Activated CD4-positive, alpha-beta T cell treated with anti-CD3 and anti-CD28 coated beads for 1 hour (primary cell): Measurements from ENCODE around the gene TTL.
A peak's percentile ranks its signal among the peaks of the same experiment; 100 is the strongest.
"Not testable (repeated sequence)": the region's sequence is repeated elsewhere in the genome, so short reads cannot be mapped to it uniquely, and the experiment has no call there.

Source experiments
- DNase-seq: peaks from one replicate; pipeline ENCODE4 v3.0.0-alpha.2; 2020

TTL gene

DNA sequence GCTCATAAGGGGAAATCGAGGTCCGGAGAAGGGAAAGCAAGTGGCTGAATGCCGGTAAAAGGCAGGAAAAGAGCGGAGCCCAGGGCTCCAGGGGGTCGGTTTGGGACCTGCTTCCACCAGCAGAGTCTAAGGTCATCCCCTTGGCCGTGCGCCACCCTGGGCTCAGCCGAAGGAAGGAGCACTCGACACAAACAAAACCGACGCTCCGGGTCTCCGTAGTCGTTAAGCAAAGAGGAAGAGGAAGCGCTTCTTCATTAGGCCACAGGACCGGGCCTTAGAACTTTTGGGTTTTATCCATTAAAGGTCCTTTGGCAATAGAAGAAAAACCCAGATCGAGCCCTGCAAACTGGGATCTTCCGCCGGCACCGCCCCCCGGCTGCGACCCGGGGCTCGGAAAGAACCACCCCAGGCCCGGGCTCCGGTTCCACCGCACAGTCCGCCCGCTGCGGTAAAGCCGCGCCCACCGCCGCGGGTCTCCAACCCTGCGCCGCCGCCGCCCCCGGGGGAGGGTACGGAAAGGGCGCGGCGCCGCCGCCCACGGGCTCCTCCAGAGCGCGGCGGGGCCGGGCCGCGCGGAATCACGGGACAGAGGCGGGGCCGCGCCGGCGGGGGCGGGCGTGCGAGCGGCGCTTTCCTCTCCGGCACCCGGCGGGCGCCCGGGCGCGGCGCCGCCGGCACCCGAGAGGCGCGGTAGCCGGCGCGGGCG lies at the start of gene TTL:
TTL (plus strand) TSS at position 629 of the 706 bp plus-strand sequence. CDS start 189 bp downstream, outside the sequence.
- peak; percentile 70 for DNase-seq

DNA sequence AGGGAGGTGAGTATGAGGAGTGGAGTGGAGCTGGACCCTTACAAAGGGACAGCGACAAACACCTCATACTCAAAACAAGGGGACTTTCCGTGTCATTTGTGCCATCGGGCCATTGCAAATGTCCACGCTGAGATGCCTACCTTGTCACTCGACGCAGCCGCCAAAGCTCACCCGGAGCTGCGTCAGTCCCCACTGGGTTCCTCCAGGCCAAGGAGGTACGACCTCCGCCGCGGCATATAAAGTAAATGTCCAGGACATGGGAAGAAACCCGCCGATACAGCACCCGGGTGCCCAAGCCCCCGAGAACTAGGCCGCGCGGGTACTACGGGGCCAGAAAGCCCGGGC lies 49.6 kb upstream of the TTL start:
- not testable (repeated sequence) for DNase-seq

DNA sequence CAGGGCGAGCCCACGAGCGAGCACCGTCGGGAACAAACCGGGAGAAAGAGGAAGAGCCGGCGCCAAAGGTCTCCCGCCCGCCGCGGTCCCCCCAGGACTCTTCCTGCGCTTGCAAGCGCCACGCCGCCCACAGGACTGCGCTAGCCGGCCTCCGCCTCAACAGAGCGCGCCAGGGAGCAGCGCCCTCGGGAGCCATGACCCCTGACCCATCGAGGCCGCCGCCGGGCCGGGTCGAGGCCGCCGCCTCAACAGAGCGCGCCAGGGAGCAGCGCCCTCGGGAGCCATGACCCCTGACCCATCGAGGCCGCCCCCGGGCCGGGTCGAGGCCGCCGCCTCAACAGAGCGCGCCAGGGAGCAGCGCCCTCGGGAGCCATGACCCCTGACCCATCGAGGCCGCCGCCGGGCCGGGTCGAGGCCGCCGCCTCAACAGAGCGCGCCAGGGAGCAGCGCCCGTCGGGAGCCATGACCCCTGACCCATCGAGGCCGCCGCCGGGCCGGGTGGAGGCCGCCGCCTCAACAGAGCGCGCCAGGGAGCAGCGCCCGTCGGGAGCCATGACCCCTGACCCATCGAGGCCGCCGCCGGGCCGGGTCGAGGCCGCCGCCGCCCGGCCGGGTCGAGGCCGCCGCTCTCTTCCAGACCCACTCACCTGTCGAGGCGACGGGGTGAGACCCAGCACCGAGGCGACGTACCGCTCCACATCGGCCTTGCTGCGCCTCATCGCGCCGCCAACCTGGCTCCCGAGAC lies 49.0 kb upstream of the TTL start:
- DNase-seq, result not testable (repeated sequence)

DNA sequence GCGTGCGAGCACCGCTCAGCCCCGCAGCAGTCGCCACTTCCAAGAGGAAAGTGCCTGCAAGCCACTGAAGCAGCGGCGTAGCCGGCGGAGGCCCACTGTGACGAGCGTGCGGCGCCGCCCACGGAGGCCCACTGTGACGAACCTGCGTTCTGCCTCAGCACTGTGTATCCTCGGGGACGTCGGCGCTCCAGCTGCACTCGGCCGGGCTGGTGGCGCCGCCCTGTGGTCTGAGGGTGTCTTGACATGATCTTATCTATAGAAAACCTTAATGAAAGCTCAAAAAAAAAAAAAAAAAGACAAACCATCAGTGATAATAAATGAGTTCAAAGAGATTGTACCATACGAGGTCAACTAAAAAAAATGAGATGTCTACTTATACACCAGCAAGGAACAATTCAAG lies 48.5 kb upstream of the TTL start, which contains the start of gene RGPD8:
RGPD8 (minus strand) TSS at position 166 of the 400 bp plus-strand sequence. CDS start 192 bp downstream, outside the sequence.
- DNase-seq, result peak; percentile 80

DNA sequence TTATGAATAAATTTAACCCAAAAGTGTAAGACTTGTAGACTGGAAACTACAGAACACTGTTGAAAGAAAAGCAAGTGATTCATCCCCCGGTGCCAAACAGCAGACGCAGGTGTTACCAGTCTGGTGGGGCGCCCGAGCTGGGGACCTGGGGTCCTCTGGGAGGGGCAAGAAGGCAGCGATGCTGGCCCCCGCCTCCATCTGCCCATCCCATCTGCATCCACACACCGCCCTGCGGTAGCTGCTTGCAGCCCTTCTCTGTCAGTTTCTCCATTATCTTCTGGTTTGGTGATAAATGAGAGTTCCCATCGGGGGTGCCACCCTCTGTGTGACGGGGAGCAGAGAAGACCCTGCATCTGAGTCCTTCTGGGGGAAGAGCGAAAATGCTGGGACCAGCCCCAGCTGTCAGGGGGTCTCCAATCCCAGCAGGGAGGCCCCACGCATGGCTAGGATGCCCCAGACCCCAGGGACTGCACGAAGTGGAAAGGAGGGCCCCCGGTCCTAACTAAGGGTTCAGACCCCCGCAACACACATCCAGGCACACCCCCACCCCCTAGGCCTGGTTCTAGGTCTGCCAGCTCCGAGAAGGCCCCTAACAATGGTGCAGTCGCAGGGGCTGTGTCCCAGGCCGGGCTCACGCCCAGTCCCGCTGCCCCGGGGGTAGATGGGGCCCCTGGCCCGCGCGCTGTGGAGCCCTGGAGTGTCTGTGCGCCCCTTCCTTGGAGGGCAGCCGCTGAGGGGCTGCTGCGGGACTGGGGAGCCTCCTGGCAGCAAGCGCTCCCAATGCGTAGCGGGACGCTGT lies 47.8 kb upstream of the TTL start:
- no peak for DNase-seq

DNA sequence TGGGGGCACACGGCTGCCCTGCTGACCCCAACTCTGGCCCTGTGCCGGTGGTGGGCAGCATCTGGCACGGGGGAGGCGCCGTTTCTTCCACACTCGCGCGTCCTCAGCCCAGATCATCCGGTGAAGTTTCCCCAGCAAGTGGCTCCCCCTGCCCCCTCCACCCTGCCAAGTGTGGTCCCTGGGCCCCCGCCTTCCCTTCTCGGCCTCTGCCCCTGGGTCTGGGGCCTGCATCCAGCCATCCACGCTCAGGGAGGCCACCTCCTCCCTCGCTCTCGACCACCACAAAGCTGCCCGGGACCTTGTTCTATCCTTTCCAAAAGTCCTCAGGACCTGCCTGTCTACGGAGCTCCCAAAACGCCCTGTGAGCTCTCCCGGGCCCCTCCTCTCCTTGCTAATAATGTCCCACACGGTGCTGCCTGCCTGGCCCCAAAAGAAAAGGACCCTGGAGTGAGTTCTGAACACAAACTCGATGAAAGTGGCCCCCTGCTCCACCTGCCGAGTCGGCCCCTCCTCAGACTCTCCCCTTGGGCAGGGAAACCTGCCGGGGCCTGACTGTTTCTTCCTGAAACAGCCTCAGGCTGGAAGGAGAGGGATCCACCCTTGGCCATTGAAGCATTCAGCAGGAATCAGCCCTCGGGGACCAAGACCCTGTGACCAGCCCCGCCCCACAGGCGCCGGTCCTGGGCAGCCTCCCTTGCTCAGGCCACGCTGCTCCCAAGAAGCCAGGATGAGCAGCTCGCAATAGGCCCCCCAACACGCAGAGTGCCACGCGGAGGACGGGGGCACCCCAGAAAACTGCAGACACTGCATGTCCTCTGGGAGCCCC lies 46.9 kb upstream of the TTL start:
- not testable (repeated sequence) for DNase-seq

DNA sequence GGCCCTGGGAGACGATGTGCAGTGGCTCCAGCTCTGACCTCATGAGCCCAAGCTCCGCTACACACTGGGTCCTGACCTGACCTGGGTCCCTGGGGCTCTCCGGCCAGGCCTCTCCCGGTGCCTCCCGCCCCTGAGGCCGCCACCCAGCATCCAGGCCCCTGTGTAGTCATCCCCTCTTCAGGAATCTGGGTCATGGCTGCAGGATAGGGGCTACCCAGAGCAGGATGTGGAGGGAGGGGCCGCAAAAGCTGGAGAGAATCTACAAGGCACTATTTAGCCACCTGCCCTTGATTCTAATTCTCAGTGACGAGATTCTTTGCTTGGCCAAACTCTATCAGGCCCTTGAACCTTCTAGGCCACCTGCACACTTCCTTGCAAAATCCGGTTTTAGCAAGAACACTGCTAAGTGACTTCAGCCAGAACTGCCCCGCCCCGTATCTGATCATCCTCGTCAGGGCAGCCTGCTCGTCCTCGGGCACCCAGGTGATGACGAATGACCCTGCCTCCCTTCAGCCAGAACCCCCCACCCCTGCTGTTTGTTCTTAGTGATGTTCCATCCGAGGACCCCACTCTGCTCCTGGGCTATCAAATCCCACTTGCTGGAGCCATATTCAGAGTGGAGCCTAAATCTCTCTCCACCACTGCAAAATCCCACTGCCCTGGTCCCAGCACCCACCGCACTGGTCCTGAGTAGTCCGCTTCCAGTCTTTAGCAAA lies 46.1 kb upstream of the TTL start:
- DNase-seq, result not testable (repeated sequence)

DNA sequence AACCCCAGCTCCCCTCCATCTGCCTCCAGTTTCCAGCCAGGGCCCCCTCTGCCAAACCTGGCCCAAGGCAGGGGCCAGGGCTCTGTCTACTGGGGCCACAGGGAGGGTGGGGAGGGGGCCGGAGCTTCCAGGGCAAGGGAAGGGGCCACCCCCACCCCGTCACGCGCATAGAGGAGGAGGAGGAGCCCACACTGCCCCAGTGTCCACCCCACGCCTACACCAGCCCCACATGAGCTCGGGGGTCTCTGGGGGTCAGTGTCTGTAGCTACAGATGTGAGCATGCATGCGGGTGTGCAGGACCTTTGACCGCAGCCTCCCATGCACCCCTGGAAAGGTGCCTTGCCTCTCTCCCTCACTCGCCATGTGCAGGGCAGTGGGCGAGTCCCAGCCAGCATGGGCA lies 45.0 kb upstream of the TTL start:
- DNase-seq, result not testable (repeated sequence)

DNA sequence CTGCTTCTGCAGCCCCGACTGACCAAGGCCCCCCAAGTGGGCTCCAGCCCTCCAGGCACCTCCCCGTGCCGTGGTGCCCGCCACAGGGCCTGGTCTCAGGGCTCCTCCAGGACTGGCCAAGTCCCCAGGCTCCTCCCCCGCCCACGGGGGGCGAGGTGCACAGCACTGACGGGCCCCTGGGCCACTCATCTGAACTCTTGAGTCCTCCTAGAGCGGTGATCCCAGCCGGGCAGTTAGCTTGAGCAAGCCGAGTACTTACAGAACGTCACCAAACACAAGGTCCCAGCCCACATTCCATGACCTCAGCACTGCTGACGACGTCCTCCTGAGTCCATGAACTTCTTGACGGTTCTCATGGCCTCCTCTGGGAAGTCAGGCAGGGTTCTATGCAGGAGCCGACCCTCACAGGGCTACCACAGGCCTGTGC lies 44.5 kb upstream of the TTL start:
- not testable (repeated sequence) for DNase-seq

DNA sequence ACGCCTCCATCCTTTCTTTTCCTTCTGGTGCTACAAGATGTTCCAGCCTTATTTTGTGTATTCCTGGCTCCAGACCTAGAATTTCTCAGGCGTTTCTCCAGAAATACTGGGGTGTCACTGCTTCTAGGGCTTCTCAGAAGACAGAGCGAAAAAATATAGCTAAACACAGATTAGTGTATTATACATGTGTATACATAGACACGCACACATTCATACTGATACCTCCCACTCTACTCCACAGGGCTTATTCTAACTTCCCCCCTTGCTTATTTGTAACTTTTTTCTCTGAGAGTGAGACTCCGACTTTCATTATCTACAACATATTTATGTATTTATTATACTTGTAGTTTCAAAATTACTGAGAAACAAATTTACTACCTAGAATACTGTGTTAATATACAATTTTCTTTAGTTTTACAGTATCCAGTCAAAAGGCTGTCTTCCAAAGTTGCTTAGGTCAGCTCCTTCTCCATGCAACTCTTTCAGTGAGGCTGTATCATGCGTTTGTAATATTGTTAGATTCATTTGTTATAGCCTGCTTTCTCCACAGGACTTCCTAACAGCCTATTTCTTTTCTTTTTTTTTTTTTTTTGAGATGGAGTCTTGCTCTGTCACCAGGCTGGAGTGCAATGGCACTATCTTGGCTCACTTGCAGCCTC lies 43.2 kb upstream of the TTL start:
- not testable (repeated sequence) for DNase-seq

DNA sequence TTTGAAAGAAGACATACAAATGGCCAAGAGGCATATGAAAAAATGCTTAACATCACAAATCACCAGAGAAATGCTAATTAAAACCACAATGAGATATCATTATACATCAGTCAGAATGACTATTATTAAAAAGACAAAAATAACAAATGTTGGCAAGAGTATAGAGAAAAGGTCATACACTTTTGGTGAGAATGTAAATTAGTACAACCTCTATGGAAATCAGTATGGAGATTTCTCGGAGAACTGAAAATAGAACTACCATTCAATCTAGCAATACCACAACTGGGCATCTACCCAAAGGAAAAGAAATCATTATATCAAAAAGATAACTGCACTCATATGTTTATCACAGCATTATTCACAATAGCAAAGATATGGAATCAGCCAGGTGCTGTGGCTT lies 37.7 kb upstream of the TTL start:
- not testable (repeated sequence) for DNase-seq

DNA sequence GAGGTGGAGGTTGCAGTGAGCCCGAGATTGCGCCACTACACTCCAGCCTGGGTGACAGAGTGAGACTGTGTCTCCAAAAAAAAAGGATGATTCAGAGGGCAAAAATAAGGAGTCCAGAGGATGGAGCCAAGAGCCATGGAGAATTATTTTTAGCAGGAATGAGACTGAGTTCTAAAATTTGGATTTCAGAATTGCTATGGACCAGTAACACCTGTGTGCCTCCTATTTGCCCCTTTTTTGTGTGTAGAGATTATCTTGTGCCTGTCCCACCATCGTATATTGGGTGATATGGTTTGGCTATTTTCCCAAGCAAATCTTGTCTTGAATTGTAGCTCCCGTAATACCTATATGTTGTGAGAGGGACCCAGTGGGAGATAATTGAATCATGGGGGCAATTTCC lies 32.1 kb upstream of the TTL start:
- DNase-seq, result no peak

DNA sequence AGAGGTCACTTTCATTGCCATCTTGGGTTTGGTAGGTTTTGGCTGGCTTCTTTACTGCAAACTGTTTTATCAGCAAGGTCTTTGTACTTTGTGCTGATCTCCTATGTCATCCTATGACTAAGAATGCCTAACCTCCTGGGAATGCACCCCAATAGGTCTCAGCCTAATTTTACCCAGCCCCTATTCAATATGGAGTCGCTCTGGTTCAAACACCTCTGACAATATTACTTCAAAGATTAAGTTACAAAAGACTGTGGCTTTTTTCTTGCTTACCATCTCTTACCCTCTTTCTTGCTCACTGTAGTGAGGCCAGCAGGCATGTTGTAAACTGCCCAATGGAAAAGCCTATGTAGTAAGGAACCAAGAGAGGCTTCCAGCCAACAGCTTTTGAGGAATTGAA lies 30.6 kb upstream of the TTL start:
- no peak for DNase-seq

DNA sequence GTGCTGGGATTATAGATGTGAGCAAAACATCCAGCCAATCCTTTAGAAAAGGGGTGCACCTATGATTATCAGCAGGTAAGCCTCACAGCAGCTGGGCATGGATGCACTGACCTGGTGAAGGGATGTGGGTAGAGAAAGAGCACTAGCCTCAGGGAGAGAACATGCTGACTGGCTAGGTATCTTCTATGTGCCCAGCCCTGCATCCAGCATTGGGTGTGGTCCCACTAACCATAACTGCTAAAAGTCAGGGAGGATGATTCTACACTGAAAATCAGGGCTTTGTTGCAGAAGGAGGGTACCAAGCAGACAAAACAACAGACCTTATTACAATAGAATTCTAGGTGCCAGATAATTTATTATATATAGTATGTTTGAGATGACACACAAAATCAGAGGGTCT lies 27.4 kb upstream of the TTL start:
- DNase-seq, result no peak

DNA sequence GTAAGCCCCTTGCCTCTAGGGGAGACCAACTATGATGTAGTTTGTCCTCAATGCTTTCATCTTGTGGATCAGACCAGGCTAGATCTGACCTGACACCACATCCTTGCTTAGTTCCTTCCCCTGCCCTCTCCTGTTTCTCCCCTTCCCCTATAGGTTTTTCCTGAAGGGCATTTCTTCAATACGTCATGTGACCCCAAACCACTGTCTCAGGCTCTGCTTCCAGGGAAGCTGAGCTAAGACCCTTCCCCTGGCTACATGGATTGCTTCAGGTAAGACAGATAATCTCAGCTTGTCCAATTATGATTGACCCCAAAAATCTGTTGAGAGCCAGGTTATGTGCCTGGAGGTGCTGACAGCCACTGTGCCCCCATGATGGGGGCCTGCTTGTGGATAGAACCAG lies 22.6 kb upstream of the TTL start:
- no peak for DNase-seq

DNA sequence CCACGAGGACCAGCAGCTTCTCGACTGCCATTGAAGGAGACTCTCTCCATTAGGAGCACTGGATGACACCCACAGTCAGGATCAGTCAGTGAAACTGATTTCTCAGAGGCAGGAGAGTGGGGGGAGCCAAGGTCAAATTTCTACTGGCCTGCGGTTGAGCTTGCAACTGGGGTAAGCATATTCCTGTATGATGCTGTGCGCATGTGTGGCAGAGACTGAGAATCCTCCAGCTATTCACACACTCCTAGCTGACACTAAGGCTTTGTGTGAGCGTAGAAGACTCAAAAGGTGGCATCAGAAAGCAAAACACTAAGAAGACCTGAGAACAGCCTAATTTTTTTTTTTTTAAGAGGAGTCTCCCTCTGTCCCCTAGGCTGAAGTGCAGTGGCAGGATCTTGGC lies 19.8 kb upstream of the TTL start:
- DNase-seq, result no peak

DNA sequence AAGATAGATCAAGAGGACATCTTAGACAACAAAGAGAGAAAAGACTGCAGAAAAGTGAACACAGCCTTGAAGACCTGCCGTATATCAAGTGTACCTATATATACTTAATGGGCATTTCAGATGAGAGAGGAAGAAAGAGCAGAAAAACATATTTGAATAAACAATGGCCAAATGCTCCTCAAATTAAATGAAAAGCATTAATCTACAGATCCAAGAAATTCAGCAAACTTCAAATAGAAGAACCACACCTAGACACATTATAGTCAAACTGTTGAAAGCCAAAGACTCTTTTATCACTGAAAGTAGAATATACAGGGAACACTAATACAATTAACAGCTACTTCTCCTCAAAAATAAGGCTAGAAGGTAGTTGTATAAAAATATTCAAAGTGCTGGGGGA lies 18.7 kb upstream of the TTL start:
- DNase-seq, result no peak

DNA sequence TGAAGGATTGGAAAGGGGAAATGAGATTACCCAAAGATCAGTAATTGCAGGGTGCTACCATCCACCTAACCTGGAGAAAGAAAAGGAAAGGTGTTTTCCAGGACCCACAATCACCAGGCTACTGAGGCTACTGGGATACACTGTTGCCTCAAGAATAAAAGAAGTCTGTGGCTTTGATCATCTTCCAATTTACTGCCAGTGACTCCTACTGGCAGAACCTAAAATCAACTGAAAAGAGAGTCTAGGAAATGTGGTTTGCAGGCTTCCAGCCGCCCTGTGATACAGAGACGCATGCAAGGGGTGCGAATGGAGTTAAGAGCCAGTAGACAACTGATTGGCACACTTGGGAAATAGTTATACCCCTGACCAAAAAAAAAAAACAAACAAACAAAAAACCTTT lies 16.6 kb upstream of the TTL start:
- DNase-seq, result no peak

DNA sequence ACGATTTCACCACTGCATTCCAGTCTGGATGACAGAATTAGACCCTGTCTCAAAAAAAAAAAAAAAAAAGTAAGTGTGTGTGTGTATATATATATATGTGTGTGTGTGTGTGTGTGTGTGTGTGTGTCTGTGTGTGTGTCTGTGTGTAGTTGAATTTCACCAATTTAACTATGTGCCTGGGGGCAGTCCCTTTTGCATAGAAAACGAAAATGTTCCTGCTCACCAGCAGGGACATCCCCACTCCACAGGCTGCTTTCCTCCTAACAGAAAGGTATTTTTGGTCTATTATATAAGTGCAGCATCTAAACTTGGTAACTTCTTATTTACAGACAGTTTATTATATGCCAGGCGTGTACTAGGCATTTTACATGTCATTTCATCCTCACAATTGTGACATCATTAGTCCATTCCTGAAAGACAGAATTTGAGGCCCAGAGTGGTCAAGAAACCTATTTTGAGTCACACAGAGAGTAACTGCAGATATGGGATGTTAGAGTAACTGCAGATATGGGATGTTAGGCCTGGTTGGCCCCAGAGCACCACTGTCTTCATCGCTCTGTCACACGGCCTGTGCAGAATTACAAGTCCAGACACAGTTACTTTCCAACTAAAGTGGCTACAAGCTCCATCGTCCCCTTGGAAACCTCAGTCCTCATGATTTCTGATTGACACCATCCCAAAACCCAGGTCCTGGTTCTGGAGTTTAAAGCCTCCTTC lies 9.3 kb upstream of the TTL start:
- no peak for DNase-seq

DNA sequence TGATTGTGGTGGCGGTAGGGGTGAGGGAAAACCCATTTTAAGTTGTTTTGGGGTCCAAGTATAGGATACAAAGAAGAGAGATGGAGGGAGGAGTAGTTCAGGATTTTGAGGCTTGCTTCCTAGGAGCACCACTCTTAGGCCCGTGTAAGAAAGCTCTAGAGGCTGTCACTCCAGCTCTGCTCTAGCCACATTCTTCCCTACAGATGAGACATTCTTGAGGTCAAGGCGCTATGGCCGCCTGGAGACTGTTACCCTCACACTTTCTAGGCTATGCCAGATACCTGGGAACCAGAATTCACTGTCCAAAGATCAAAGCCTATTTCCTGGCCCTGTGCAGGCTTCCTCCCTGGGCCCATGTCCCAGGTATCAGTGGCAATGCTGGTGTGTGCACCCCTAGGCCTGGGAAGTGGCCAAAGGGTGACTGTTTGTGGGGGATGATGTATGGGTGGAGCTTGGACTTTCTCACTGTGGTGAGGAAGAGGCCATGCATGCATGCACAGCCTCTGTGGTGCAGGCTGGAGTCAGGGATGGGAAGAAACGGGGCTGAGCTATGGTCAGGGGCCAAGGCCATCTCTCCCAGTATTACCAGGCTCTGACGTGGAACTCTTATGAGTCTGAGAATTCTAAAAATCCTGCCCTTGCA lies 7.0 kb upstream of the TTL start:
- no peak for DNase-seq
